ENCODE results near the gene CTTNBP2NL. TPM values are rescaled to one million over a fixed set of nuclear protein-coding genes. Genes with fewer than 3 reads are reported as not detected.
"Not testable (repeated sequence)": the region's sequence is repeated elsewhere in the genome, so short reads cannot be mapped to it uniquely, and the experiment has no call there.

Gene CTTNBP2NL
- total and polyA plus RNA-seq, 10 of the 15 experiments (the other 5 are each of a cell fraction or from before 2014, with no cell fraction given) = 2.1 to 11.3 (median 5.6) TPM

DNA sequence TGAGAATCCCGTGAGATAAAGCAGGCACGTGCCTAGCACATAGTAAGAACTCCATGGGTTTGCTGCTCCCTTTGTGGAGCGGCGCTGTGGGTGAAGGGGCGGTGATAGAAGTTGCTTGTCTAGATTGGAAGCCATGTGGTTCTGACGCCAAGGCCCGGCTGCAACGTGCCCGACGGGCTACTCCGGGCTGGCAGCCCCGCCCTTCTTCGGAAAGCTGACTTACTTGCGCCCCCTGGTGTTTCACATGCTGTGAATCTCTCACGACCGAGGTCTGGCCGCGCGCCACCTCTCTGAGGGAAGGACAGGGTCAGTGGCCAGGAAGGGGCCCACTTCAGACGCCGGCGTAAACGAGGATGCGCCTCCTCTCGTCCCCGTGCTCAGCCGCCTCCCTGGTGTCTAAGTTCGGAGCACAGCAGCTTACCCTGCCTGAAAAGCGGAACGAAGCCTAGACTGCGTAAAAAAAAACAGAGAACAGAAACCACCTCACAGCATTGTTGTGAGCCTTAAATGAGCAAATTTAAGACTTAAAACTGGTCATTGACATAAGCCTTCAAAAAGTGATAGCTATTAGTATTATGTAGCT, 70.2 kb downstream of the CTTNBP2NL start (continued):
- TF ChIP-seq CUX1 (IDR thresholded peaks at IDR 0.05; ENCODE audit: insufficient replicate concordance, low read depth, low read length) = no peak
- TF ChIP-seq ATF3 (IDR thresholded peaks at IDR 0.05; ENCODE audit: borderline replicate concordance, extremely low read depth, low read depth, low read length) = no peak
- TF ChIP-seq ZNF207 (IDR thresholded peaks at IDR 0.05; ENCODE audit: borderline replicate concordance) = peak; percentile 61; the same call in 1 of the 2 replicates
- no peak; the same call in 1 of the 2 replicates for TF ChIP-seq RAD51 (IDR thresholded peaks at IDR 0.05)
- TF ChIP-seq SUPT20H (IDR thresholded peaks at IDR 0.05; ENCODE audit: borderline replicate concordance, control insufficient read depth, low read depth, low read length) = no peak

- DNase-seq (ENCODE audit: low read depth, low spot score); SMC1A ChIA-PET (ENCODE audit: uncharacterized antibody, unreplicated experiment); RAD21 ChIA-PET (ENCODE audit: unreplicated experiment); H3K4me2 ChIP-seq (ENCODE audit: control insufficient read depth, insufficient read depth); H4K20me1 ChIP-seq (ENCODE audit: control insufficient read depth, insufficient read depth); H3K9me3 ChIP-seq (replicated peaks; ENCODE audit: control insufficient read depth, insufficient read depth, low read length); H3K36me3 ChIP-seq (ENCODE audit: control insufficient read depth in 2 of 2, insufficient read depth in 2 of 2, low read length in 1 of 2); POLR2A ChIA-PET; H3K4me3 ChIP-seq; H3K27me3 ChIP-seq (replicated peaks in 1 of 2; ENCODE audit: control insufficient read depth in 2 of 2, insufficient read depth in 2 of 2, low read length in 1 of 2); intact Hi-C loops (cut with micrococcal nuclease; ENCODE audit: unreplicated experiment); in situ Hi-C loops (cut with MboI); FAIRE-seq; H3K9ac ChIP-seq (ENCODE audit: control insufficient read depth, insufficient read depth, low read length); H3K79me2 ChIP-seq (ENCODE audit: control insufficient read depth, insufficient read depth, low read length); BruUV-seq (replicated peaks); ATAC-seq; H2AFZ ChIP-seq (ENCODE audit: control insufficient read depth, low read depth, low read length); H3K27ac ChIP-seq (ENCODE audit: control insufficient read depth, insufficient read depth): not testable (repeated sequence)
- whole genome bisulfite sequencing (ENCODE audit: insufficient coverage, insufficient replicate concordance, low lambda C conversion rate, missing lambda C conversion rate) = 50% methylated on average over 7 of the region's 7 CpGs
- CTCF ChIA-PET = interaction anchor here (0.8 to 2.1 kb wide), 4 partner anchors 31 to 241 kb away, joined by 3 to 6 read pairs (median 4); no protein-coding TSS in a partner anchor
- peaks cover 14% of the 10 kb centered on the region for H3K4me1 ChIP-seq (ENCODE audit: control insufficient read depth, insufficient read depth, low read length)
Measured at GRCh38 chr1:112470324-112470723, 74.3 kb downstream of the CTTNBP2NL start.
